Measurements from ENCODE around the gene CNTRL. TPM values are rescaled to one million over a fixed set of nuclear protein-coding genes. Genes with fewer than 3 reads are reported as not detected.

Gene CNTRL
- total RNA-seq, 1 experiment from 2014 or later = 44.9 TPM

GRCh38 chr9:121071370-121071755, 3.4 kb upstream of the CNTRL start:
- Histone ChIP-seq H3K4me3 (peak overlapping the region; percentile 60; the same call in 1 of the 2 replicates), H3K79me2 (ENCODE audit: low read depth) (no peaks in the 10 kb centered on the region), H4K20me1 (ENCODE audit: insufficient read depth) (no peaks in the 10 kb centered on the region), H3K9me2 (ENCODE audit: insufficient read depth) (no peaks in the 10 kb centered on the region), H3K36me3 (ENCODE audit: low read depth) (no peaks in the 10 kb centered on the region), H3K4me1 (replicated peaks; ENCODE audit: insufficient read depth) (peaks cover 15% of the 10 kb centered on the region; the same call in 1 of the 2 replicates), H3K4me2 (peak overlapping the region; percentile 69), H3K27ac (peak overlapping the region; percentile 59), H3F3A (ENCODE audit: insufficient read depth, low read depth) (peaks cover 15% of the 10 kb centered on the region), H3K27me3 (ENCODE audit: insufficient read depth, low read depth) (no peaks in the 10 kb centered on the region), H3K9me3 (ENCODE audit: insufficient read depth, low read depth) (no peaks in the 10 kb centered on the region), H2AFZ (peak overlapping the region; percentile 80)
- ChIA-PET CTCF (interaction anchor here (0.9 kb wide), 1 partner anchor 85 kb away, joined by 3 read pairs; no protein-coding TSS in a partner anchor), POLR2A (ENCODE audit: unreplicated experiment) (interaction anchor here (0.6 kb wide), 1 partner anchor 452 kb away, joined by 6 read pairs; no protein-coding TSS in a partner anchor)
- no TSS peak for BruUV-seq (replicated peaks)
- TF ChIP-seq EZH2 (IDR thresholded peaks at IDR 0.05; ENCODE audit: low read depth) = no peak
- no peak for TF ChIP-seq CTCF (conservative IDR thresholded peaks at IDR 0.05)
- intact Hi-C loops (cut with micrococcal nuclease; ENCODE audit: unreplicated experiment) = loop anchor here (5.0 to 10.0 kb wide), 2 partner anchors 126 to 213 kb away; no protein-coding TSS in a partner anchor
- DNase-seq = no peak

- Histone ChIP-seq H3K9me2 (ENCODE audit: insufficient read depth) (no peaks in the 10 kb centered on the region), H3K9me3 (ENCODE audit: insufficient read depth, low read depth) (no peaks in the 10 kb centered on the region), H2AFZ (peak overlapping the region; percentile 80), H3F3A (ENCODE audit: insufficient read depth, low read depth) (peaks cover 15% of the 10 kb centered on the region), H3K27me3 (ENCODE audit: insufficient read depth, low read depth) (no peaks in the 10 kb centered on the region), H3K27ac (peak overlapping the region; percentile 59), H3K4me2 (peak overlapping the region; percentile 69), H3K4me1 (replicated peaks; ENCODE audit: insufficient read depth) (peaks cover 15% of the 10 kb centered on the region; the same call in 1 of the 2 replicates), H3K79me2 (ENCODE audit: low read depth) (no peaks in the 10 kb centered on the region), H3K36me3 (ENCODE audit: low read depth) (no peaks in the 10 kb centered on the region), H3K4me3 (peak overlapping the region; percentile 60), H4K20me1 (ENCODE audit: insufficient read depth) (no peaks in the 10 kb centered on the region)
- DNase-seq = peak in 1 of 2 experiments; percentile 34
- TF ChIP-seq EZH2 (IDR thresholded peaks at IDR 0.05; ENCODE audit: low read depth) = no peak
- TF ChIP-seq CTCF (conservative IDR thresholded peaks at IDR 0.05) = peak; percentile 59
- CTCF ChIA-PET = interaction anchor here (0.9 kb wide), 1 partner anchor 86 kb away, joined by 3 read pairs; no protein-coding TSS in a partner anchor
- TSS peak; percentile 64 for BruUV-seq (replicated peaks)
- intact Hi-C loops (cut with micrococcal nuclease; ENCODE audit: unreplicated experiment) = loop anchor here (1.0 to 10.0 kb wide), 3 partner anchors 125 to 316 kb away; no protein-coding TSS in a partner anchor
- POLR2A ChIA-PET (ENCODE audit: unreplicated experiment) = interaction anchor here (0.6 kb wide), 2 partner anchors 341 to 452 kb away, joined by 3 to 6 read pairs; no protein-coding TSS in a partner anchor
Measured at GRCh38 chr9:121071756-121072421, 2.9 kb upstream of the CNTRL start.

GRCh38 chr9:121073038-121073437, 1.7 kb upstream of the CNTRL start:
- peaks cover 15% of the 10 kb centered on the region for H3F3A ChIP-seq (ENCODE audit: insufficient read depth, low read depth)
- ChIA-PET CTCF (interaction anchor here (0.6 kb wide), 3 partner anchors 13 to 279 kb away, joined by 3 to 6 read pairs (median 3); no protein-coding TSS in a partner anchor), POLR2A (ENCODE audit: unreplicated experiment) (interaction anchor here (0.7 kb wide), 1 partner anchor 588 kb away, joined by 30 read pairs; no protein-coding TSS in a partner anchor)
- DNase-seq = no peak
- H3K27ac ChIP-seq = no peak overlapping the region
- no peaks in the 10 kb centered on the region for H3K9me2 ChIP-seq (ENCODE audit: insufficient read depth)
- no peaks in the 10 kb centered on the region for H3K36me3 ChIP-seq (ENCODE audit: low read depth)
- no TSS peak for BruUV-seq (replicated peaks)
- H3K79me2 ChIP-seq (ENCODE audit: low read depth) = no peaks in the 10 kb centered on the region
- peaks cover 15% of the 10 kb centered on the region; the same call in 1 of the 2 replicates for H3K4me1 ChIP-seq (replicated peaks; ENCODE audit: insufficient read depth)
- H3K4me2 ChIP-seq = no peak overlapping the region
- no peaks in the 10 kb centered on the region for H3K9me3 ChIP-seq (ENCODE audit: insufficient read depth, low read depth)
- no peaks in the 10 kb centered on the region for H4K20me1 ChIP-seq (ENCODE audit: insufficient read depth)
- intact Hi-C loops (cut with micrococcal nuclease; ENCODE audit: unreplicated experiment) = loop anchor here (5.0 to 10.0 kb wide), 2 partner anchors 124 to 212 kb away; no protein-coding TSS in a partner anchor
- TF ChIP-seq CTCF (conservative IDR thresholded peaks at IDR 0.05) = no peak
- no peak for TF ChIP-seq EZH2 (IDR thresholded peaks at IDR 0.05; ENCODE audit: low read depth)
- no peak overlapping the region for H3K4me3 ChIP-seq
- no peaks in the 10 kb centered on the region for H3K27me3 ChIP-seq (ENCODE audit: insufficient read depth, low read depth)
- no peak overlapping the region for H2AFZ ChIP-seq

All from PC-9 (cell line).